ENCODE data around the gene RHOF. TPM values are rescaled to one million over a fixed set of nuclear protein-coding genes. Genes with fewer than 3 reads are reported as not detected.

RHOF gene
- total and polyA plus RNA-seq, 2 of the 13 experiments (the other 11 are each of a cell fraction or from before 2014, with no cell fraction given) = 14.6 to 32.2 TPM

DNA sequence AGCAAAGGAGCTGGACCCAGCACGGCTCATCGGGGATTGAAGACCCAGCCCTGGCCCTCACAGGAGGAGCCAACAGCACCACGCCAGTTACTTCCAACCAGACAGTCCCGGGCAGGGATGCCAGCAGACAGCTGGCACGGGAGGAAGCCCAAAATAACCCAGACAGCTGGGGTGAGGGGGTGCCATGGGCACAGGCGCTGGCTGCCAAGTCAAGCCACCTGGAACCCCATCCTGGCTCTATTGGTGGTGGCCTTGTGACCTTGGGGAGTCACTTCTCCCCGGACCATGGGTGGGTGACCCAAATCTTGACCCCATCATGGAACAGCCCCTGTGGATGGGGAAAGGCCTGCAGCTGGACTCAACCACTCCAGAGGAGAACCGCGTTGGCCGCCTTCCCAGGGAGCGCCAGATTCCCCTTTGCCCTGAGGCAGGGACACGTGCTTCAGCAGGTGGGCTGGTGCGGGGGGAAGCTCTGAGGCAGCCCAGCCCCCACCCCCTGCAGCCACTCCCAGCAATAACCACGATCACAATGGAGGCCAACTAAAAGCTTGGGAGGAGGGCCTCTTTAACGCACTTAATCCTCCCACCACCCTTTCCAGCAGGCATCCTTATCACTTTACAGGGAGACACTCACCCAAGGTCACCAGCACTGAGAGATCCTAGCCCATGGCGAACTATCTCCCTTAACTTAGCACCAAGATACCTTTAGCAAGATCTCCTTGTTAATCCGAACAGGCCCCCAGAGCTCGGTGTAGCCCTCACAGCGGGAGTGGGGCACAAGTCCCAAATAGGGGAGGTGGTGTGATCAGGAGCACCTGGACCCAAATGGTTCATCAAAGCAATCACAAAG lies 4.7 kb upstream of the RHOF start (continued):
- peak; percentile 42; the same call in 1 of the 2 replicates for TF ChIP-seq UBTF (CRISPR knock-in tag; IDR thresholded peaks at IDR 0.05)
- TF ChIP-seq ZC3H4 (CRISPR knock-in tag; IDR thresholded peaks at IDR 0.05; ENCODE audit: borderline replicate concordance) = no peak; the same call in 1 of the 2 replicates
- peak; percentile 34; the same call in 1 of the 2 replicates for TF ChIP-seq SALL1 (CRISPR knock-in tag; IDR thresholded peaks at IDR 0.05)
- TF ChIP-seq ZNF549 (CRISPR knock-in tag; IDR thresholded peaks at IDR 0.05) = no peak
- TF ChIP-seq ZNF138 (CRISPR knock-in tag; IDR thresholded peaks at IDR 0.05; ENCODE audit: low read depth) = no peak
- TF ChIP-seq, protein P1, sequence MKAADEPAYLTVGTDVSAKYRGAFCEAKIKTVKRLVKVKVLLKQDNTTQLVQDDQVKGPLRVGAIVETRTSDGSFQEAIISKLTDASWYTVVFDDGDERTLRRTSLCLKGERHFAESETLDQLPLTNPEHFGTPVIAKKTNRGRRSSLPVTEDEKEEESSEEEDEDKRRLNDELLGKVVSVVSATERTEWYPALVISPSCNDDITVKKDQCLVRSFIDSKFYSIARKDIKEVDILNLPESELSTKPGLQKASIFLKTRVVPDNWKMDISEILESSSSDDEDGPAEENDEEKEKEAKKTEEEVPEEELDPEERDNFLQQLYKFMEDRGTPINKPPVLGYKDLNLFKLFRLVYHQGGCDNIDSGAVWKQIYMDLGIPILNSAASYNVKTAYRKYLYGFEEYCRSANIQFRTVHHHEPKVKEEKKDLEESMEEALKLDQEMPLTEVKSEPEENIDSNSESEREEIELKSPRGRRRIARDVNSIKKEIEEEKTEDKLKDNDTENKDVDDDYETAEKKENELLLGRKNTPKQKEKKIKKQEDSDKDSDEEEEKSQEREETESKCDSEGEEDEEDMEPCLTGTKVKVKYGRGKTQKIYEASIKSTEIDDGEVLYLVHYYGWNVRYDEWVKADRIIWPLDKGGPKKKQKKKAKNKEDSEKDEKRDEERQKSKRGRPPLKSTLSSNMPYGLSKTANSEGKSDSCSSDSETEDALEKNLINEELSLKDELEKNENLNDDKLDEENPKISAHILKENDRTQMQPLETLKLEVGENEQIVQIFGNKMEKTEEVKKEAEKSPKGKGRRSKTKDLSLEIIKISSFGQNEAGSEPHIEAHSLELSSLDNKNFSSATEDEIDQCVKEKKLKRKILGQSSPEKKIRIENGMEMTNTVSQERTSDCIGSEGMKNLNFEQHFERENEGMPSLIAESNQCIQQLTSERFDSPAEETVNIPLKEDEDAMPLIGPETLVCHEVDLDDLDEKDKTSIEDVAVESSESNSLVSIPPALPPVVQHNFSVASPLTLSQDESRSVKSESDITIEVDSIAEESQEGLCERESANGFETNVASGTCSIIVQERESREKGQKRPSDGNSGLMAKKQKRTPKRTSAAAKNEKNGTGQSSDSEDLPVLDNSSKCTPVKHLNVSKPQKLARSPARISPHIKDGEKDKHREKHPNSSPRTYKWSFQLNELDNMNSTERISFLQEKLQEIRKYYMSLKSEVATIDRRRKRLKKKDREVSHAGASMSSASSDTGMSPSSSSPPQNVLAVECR (CRISPR knock-in tag; IDR thresholded peaks at IDR 0.05; ENCODE audit: borderline replicate concordance) = peak; percentile 72
- TF ChIP-seq PRDM10 (CRISPR knock-in tag; IDR thresholded peaks at IDR 0.05; ENCODE audit: low read depth) = peak; percentile 64; the same call in 1 of the 2 replicates
- TF ChIP-seq PPARG (CRISPR knock-in tag; conservative IDR thresholded peaks at IDR 0.05) = 0 out of 2 replicates have a peak, but pooled peaks have one; percentile 37
- no peak; the same call in 1 of the 2 replicates for TF ChIP-seq MTA1 (CRISPR knock-in tag; IDR thresholded peaks at IDR 0.05; ENCODE audit: borderline replicate concordance)
- TF ChIP-seq LCORL (IDR thresholded peaks at IDR 0.05) = no peak
- peak; percentile 59; the same call in 1 of the 2 replicates for TF ChIP-seq LCORL (CRISPR knock-in tag; IDR thresholded peaks at IDR 0.05)
- TF ChIP-seq ZBTB46 (CRISPR knock-in tag; IDR thresholded peaks at IDR 0.05; ENCODE audit: borderline replicate concordance) = no peak
- no peak for TF ChIP-seq ZNF879 (CRISPR knock-in tag; IDR thresholded peaks at IDR 0.05)
- 0 out of 2 replicates have a peak, but pooled peaks have one; percentile 59 for TF ChIP-seq RBFOX2 (IDR thresholded peaks at IDR 0.05; ENCODE audit: low read depth, low read length)
- TF ChIP-seq ZNF567 (CRISPR knock-in tag; IDR thresholded peaks at IDR 0.05; ENCODE audit: borderline replicate concordance) = 0 out of 2 replicates have a peak, but pooled peaks have one; percentile 52
- TF ChIP-seq TEAD3 (CRISPR knock-in tag; optimal IDR thresholded peaks at IDR 0.05; ENCODE audit: borderline replicate concordance) = peak; percentile 52

All from HepG2 (cell line).